Central memory CD8-positive, alpha-beta T cell (primary cell): ENCODE results near the gene MED23.

Source experiments
- ATAC-seq: fragments of 150-1000 bp; cut with Tn5 transposase; replicated peaks from 2 replicates; pipeline ENCODE4 v1.10.0; 2022; ENCODE audit warnings: mild to moderate bottlenecking, moderate FRiP score, moderate number of reproducible peaks; ENCODE audit not compliant: poor library complexity, severe bottlenecking; ENCODE audit errors: extremely low read depth
- DNase-seq, 2 donors: peaks; one replicate each; pipeline ENCODE4 v3.0.0; 2021; ENCODE audit warnings: low spot score in 2 of 2
- H3K27ac Mint-ChIP-seq: one replicate; pipeline ENCODE4 v1.8.0; 2022; ENCODE audit warnings: low read depth, mild to moderate bottlenecking, moderate library complexity, mixed read lengths
- H3K27me3 Mint-ChIP-seq: one replicate; pipeline ENCODE4 v1.8.0; 2022; ENCODE audit warnings: mixed read lengths
- H3K36me3 Mint-ChIP-seq: one replicate; pipeline ENCODE4 v1.8.0; 2022; ENCODE audit warnings: mild to moderate bottlenecking, moderate library complexity, mixed read lengths; ENCODE audit not compliant: insufficient read depth
- H3K4me1 Mint-ChIP-seq: one replicate; pipeline ENCODE4 v1.8.0; 2022; ENCODE audit warnings: mixed read lengths
- H3K4me3 Mint-ChIP-seq: one replicate; pipeline ENCODE4 v1.8.0; 2022; ENCODE audit warnings: mild to moderate bottlenecking, moderate library complexity, mixed read lengths
- H3K9me3 Mint-ChIP-seq: one replicate; pipeline ENCODE4 v1.8.0; 2022; ENCODE audit warnings: mixed read lengths

MED23 gene

GRCh38 chr6:131588643-131589042 lies 39.4 kb downstream of the MED23 start:
- Mint-ChIP-seq H3K4me1 (no peaks in the 10 kb centered on the region), H3K9me3 (no peaks in the 10 kb centered on the region), H3K36me3 (peaks cover 59% of the 10 kb centered on the region), H3K27ac (peak overlapping the region; percentile 65), H3K27me3 (no peaks in the 10 kb centered on the region), H3K4me3 (no peak overlapping the region)
- no peak for DNase-seq
- no peak for ATAC-seq

- H3K4me1 Mint-ChIP-seq = no peaks in the 10 kb centered on the region
- ATAC-seq (no peak), DNase-seq (no peak)
- no peak overlapping the region for H3K27ac Mint-ChIP-seq
- no peak overlapping the region for H3K4me3 Mint-ChIP-seq
- peaks cover 60% of the 10 kb centered on the region for H3K36me3 Mint-ChIP-seq
- H3K9me3 Mint-ChIP-seq = no peaks in the 10 kb centered on the region
- H3K27me3 Mint-ChIP-seq = no peaks in the 10 kb centered on the region
These were observed 40.1 kb downstream of the MED23 start for GRCh38 chr6:131587909-131588308.

GRCh38 chr6:131586543-131586942 lies 41.5 kb downstream of the MED23 start:
- Mint-ChIP-seq H3K9me3 (no peaks in the 10 kb centered on the region), H3K27me3 (no peaks in the 10 kb centered on the region), H3K27ac (no peak overlapping the region), H3K4me1 (no peaks in the 10 kb centered on the region), H3K36me3 (peaks cover 53% of the 10 kb centered on the region), H3K4me3 (no peak overlapping the region)
- no peak for ATAC-seq
- DNase-seq = no peak

GRCh38 chr6:131581523-131581922 lies 46.5 kb downstream of the MED23 start:
- Mint-ChIP-seq H3K36me3 (peaks cover 36% of the 10 kb centered on the region), H3K4me3 (no peak overlapping the region), H3K27me3 (no peaks in the 10 kb centered on the region), H3K4me1 (no peaks in the 10 kb centered on the region), H3K9me3 (no peaks in the 10 kb centered on the region), H3K27ac (no peak overlapping the region)
- DNase-seq (no peak), ATAC-seq (no peak)

GRCh38 chr6:131575834-131576478 lies 52.1 kb downstream of the MED23 start:
- no peak overlapping the region for H3K4me3 Mint-ChIP-seq
- ATAC-seq (no peak), DNase-seq (no peak)
- peaks cover 22% of the 10 kb centered on the region for H3K36me3 Mint-ChIP-seq
- H3K4me1 Mint-ChIP-seq = no peaks in the 10 kb centered on the region
- no peaks in the 10 kb centered on the region for H3K9me3 Mint-ChIP-seq
- no peak overlapping the region for H3K27ac Mint-ChIP-seq
- H3K27me3 Mint-ChIP-seq = no peaks in the 10 kb centered on the region

GRCh38 chr6:131574686-131575085 lies 53.4 kb downstream of the MED23 start:
- Mint-ChIP-seq H3K4me1 (no peaks in the 10 kb centered on the region), H3K27me3 (no peaks in the 10 kb centered on the region), H3K4me3 (no peak overlapping the region), H3K9me3 (no peaks in the 10 kb centered on the region), H3K27ac (no peak overlapping the region), H3K36me3 (peaks cover 19% of the 10 kb centered on the region)
- ATAC-seq (no peak), DNase-seq (no peak)

- DNase-seq (no peak), ATAC-seq (no peak)
- Mint-ChIP-seq H3K4me3 (no peak overlapping the region), H3K9me3 (no peaks in the 10 kb centered on the region), H3K27ac (no peak overlapping the region), H3K4me1 (no peaks in the 10 kb centered on the region), H3K36me3 (peaks cover 15% of the 10 kb centered on the region), H3K27me3 (no peaks in the 10 kb centered on the region)
These were observed 53.9 kb downstream of the MED23 start for GRCh38 chr6:131574133-131574532.

- no peak for ATAC-seq
- H3K27ac Mint-ChIP-seq = no peak within 1 kb of the TSS
- no peaks in the 10 kb centered on the region for H3K9me3 Mint-ChIP-seq
- H3K4me3 Mint-ChIP-seq = no peak within 1 kb of the TSS
- H3K27me3 Mint-ChIP-seq = no peaks in the 10 kb centered on the region
- H3K36me3 Mint-ChIP-seq = peaks cover 15% of the 10 kb centered on the region
- no peak for DNase-seq
- H3K4me1 Mint-ChIP-seq = no peaks in the 10 kb centered on the region
These were observed 55.2 kb downstream of the MED23 start, which contains the start of gene ARG1 for GRCh38 chr6:131572686-131573415. Gene ARG1 (plus strand): TSS chr6:131573226. CDS start chr6:131573283, 57 bp downstream.

- Mint-ChIP-seq H3K9me3 (no peaks in the 10 kb centered on the region), H3K36me3 (peaks cover 9% of the 10 kb centered on the region), H3K4me1 (no peaks in the 10 kb centered on the region), H3K4me3 (no peak overlapping the region), H3K27me3 (no peaks in the 10 kb centered on the region), H3K27ac (no peak overlapping the region)
- ATAC-seq = no peak
- DNase-seq = no peak
These were observed 59.3 kb downstream of the MED23 start for GRCh38 chr6:131568726-131569125.

- H3K4me1 Mint-ChIP-seq = no peaks in the 10 kb centered on the region
- no peaks in the 10 kb centered on the region for H3K9me3 Mint-ChIP-seq
- no peak overlapping the region for H3K27ac Mint-ChIP-seq
- no peak overlapping the region for H3K4me3 Mint-ChIP-seq
- H3K27me3 Mint-ChIP-seq = peaks cover 12% of the 10 kb centered on the region
- no peaks in the 10 kb centered on the region for H3K36me3 Mint-ChIP-seq
- DNase-seq (no peak), ATAC-seq (no peak)
These were observed 63.0 kb downstream of the MED23 start for GRCh38 chr6:131565056-131565455.

GRCh38 chr6:131561925-131562707 lies 65.9 kb downstream of the MED23 start:
- H3K27me3 Mint-ChIP-seq = peaks cover 12% of the 10 kb centered on the region
- no peaks in the 10 kb centered on the region for H3K4me1 Mint-ChIP-seq
- no peak overlapping the region for H3K4me3 Mint-ChIP-seq

GRCh38 chr6:131558922-131559321 lies 69.1 kb downstream of the MED23 start:
- Mint-ChIP-seq H3K27me3 (peaks cover 17% of the 10 kb centered on the region), H3K36me3 (no peaks in the 10 kb centered on the region), H3K4me3 (no peak overlapping the region), H3K27ac (no peak overlapping the region), H3K4me1 (no peaks in the 10 kb centered on the region), H3K9me3 (no peaks in the 10 kb centered on the region)
- DNase-seq (no peak), ATAC-seq (no peak)

More at GRCh38 chr6:131561925-131562707, 65.9 kb downstream of the MED23 start:
- no peaks in the 10 kb centered on the region for H3K9me3 Mint-ChIP-seq
- no peak overlapping the region for H3K27ac Mint-ChIP-seq
- DNase-seq (no peak), ATAC-seq (no peak)
- no peaks in the 10 kb centered on the region for H3K36me3 Mint-ChIP-seq
